Forelimb muscle (tissue), 1 donor: ENCODE results near the gene USP7. TPM values are rescaled to one million over a fixed set of nuclear protein-coding genes. Genes with fewer than 3 reads are reported as not detected.

ENCODE experiments used
- DNase-seq: peaks from one replicate; pipeline ENCODE4 v3.0.0-alpha.2; 2013; ENCODE audit warnings: low read depth
- polyA plus RNA-seq: library from polyadenylated mRNA; unstranded; fragments of 120-200 nt; gene quantifications from one replicate; pipeline ENCODE4 v1.2.1, GENCODE V29; 2013; ENCODE audit not compliant: insufficient read length

The USP7 gene
- polyA plus RNA-seq, 1 donor: 61.9 TPM

- no peak for DNase-seq
These were observed 63.4 kb downstream of the USP7 start for GRCh38 chr16:8900343-8900742.

GRCh38 chr16:8899709-8900317 is 63.9 kb downstream of the USP7 start:
- no peak for DNase-seq

- no peak for DNase-seq
These were observed 64.9 kb downstream of the USP7 start for GRCh38 chr16:8898660-8899318.

- DNase-seq: no peak
These were observed 68.9 kb downstream of the USP7 start for GRCh38 chr16:8894736-8895334.

- no peak for DNase-seq
These were observed 69.6 kb downstream of the USP7 start for GRCh38 chr16:8893976-8894690.

GRCh38 chr16:8893426-8893825 is 70.3 kb downstream of the USP7 start:
- no peak for DNase-seq

GRCh38 chr16:8892101-8892575 is 71.6 kb downstream of the USP7 start:
- DNase-seq: no peak

GRCh38 chr16:8890549-8890921 is 73.2 kb downstream of the USP7 start:
- DNase-seq: no peak

- no peak for DNase-seq
These were observed 73.7 kb downstream of the USP7 start for GRCh38 chr16:8889893-8890548.

GRCh38 chr16:8888951-8889892 is 74.5 kb downstream of the USP7 start:
- DNase-seq: no peak

GRCh38 chr16:8887952-8888560 is 75.7 kb downstream of the USP7 start:
- DNase-seq: no peak

- DNase-seq: no peak
These were observed 76.3 kb downstream of the USP7 start for GRCh38 chr16:8887431-8887765.

- no peak for DNase-seq
These were observed 76.9 kb downstream of the USP7 start for GRCh38 chr16:8886593-8887430.

GRCh38 chr16:8885674-8886592 is 77.8 kb downstream of the USP7 start:
- DNase-seq: no peak

GRCh38 chr16:8882725-8883377 is 80.9 kb downstream of the USP7 start:
- no peak for DNase-seq

GRCh38 chr16:8882041-8882617 is 81.6 kb downstream of the USP7 start, which contains the start of gene LITAFD:
LITAFD (plus strand) TSS chr16:8882351; CDS start chr16:8884356, 2,005 bp downstream.
- DNase-seq: no peak

- DNase-seq: no peak
These were observed 82.7 kb downstream of the USP7 start for GRCh38 chr16:8880839-8881510.
